ENCODE results near the gene KCNIP1.
A peak's percentile ranks its signal among the peaks of the same experiment; 100 is the strongest.

KCNIP1 gene

DNA sequence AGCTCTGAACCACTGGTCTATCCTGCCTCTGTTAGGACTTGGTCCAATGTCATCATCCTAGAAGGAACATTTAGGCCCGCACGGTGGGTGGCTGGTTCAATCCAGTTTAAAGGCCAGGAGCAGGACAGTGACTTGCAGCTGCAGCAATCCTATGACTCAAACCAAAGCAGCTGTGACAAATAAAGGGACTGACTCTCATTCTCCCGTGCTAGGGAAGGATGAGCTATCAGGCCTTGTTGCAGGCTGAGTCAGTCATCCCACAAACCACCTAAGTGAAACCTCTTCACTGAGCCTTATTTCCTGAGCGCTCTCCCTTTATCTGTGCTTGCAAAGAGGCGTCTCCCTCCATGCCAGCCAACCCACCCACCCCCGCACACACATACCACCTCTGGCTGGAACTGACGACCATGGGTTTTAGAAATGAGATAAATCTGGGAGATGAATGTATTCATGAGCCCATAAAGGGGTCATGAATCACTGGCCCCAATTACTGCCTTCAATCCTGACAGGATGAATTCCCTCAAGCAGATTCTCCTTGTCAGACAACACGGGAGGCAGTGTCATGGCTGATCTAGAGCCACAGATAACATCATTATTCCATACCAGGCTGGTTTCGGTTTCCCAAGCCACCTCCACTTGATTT lies 93.4 kb downstream of the KCNIP1 start:
- peak; percentile 33 to 52 for DNase-seq (ENCODE audit: low read depth in 2 of 2)

DNA sequence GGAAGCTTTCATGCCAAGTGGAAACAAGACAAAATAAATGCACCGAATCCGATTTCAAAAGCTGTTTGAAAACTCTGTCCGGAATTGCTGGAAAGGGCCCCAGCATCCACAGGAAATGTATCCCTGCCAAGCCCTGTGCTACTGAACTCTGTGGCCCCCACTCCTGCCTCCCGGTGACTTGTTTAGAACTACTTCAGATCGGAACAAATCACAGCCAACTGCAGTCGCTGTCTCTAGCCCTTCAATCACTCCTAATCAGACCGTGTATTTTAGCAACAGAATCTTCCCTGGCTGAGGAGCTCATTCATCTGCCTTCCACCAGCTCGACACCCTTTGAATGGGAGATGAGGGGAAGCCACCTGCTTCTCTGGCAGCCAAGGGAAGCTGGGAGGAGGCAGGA lies 94.1 kb downstream of the KCNIP1 start:
- DNase-seq (ENCODE audit: low read depth in 2 of 2), result no peak

DNA sequence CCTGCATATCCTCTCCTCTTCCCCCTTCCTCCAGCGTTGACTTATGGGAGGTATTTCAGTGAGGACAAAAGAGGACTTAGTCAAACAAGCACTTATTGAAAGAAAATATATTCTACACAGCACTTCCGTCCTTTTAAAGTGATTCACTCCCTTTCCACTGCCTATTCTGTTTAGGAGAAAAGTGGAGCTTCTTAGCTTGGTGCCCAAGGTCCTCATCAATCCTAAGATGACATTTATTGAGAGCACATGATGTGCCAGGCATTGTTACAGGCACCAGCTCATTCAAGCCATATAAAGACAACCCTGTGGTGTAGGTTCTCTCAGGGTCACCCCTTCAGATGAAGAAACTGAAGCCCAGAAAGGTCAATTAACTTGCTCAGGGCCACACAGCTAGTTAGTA lies 95.9 kb downstream of the KCNIP1 start:
- DNase-seq (ENCODE audit: low read depth in 2 of 2), result no peak

DNA sequence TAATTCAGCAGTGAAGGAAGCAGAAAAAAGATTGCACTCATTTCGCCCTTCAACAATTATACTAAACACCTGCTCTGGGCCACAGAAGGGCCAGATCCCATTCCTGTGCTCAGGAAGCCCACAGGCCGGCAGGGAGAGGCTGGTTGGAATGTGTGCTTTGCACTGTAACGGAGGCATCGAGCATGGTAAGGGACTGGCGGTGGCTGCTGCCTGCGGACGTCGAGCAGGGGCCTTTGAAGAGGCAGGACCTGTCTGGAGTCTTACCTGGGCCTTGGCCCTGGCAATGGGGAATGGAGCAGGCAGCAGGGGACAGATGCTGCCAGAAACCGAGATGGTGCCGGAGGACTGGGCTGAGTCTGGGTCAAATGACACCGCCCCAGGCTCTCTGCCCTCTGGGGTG lies 97.8 kb downstream of the KCNIP1 start:
- no peak for DNase-seq (ENCODE audit: low read depth in 2 of 2)

DNA sequence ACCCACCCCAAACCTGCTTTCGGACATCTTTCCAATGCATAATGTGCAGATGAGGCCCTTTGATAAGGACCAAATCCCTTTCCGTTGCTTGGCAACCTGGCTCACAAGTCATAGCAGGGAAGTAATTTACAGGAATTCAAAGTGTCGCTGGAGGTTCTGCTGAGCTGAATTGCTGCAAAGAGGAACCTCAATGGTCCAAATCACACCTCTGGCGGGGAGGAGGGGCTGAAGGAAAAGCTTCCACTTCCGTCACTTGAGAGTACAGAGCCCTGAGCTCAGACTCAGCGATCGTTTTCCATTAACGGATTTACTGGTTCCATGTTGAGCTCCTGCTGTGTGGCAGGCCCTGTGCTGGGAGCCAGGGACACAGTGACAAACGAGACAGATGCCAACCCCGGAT lies 99.3 kb downstream of the KCNIP1 start:
- DNase-seq (ENCODE audit: low read depth in 2 of 2), result no peak

DNA sequence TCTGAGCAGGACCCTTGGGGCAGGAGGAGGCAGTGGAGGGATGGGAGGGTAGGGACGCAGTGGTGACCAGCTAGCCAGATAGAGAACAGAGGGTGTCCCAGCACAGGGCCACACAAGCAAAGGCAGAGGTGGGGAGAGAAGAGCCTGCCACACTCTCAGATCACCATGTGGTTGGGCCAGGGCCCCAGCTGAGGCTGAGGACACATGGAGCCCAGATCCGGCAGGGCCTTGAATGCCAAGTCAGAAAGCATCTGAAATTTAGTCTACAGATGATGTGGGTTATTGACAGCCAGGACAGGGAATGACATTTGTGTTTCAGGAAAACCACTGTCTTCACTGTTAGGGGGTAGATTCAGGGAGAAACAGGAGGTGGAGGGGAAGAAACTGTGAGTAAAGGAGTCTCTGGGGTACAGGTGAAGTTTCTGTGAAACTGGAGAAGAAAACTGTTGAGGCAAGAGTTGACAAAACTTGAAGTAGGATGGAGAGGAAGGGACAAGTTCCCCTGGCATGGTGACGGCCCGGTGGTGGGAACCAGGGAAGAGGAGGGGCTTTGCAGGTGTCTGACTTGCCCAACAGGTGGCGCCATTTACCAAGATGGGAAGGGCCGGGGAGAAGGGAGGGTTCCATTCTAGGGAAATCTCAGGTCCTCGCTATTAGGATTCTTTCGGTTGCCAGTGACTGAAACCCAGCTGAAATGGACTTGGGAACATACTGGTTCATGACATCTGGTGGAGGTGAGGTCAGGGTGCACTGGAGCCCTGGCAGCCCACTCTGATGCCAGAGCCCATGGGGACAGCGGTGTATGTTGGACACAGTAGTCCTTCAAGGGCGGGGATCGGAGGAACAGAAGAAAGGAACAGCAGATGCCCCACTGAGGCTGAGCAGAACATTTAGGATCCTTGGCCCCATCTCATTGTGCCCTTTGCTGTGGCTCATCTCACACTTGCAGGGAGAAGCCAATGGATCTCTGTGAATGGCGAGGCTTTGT lies 100.1 kb downstream of the KCNIP1 start:
- DNase-seq (ENCODE audit: low read depth in 2 of 2), result peak; percentile 45 to 58

DNA sequence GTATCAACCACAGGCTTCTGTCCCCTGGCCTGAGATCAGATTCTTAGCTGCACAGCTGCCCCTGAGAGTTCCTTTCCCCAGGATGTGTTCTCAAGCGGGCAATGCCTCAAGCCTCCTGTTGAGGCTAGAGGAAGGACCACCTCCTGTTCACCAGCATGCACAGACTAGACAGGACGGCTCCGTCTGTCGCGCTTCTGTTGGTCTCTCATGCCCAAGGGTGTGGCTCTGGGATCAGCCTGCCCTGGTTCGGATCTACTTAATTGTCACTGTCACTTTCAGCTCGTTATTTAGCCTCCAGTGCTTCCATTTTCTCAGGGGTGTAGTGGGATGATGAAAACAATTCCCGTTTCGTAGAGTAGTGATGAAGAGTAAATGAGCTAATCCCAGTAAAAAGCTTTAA lies 103.1 kb downstream of the KCNIP1 start:
- no peak for DNase-seq (ENCODE audit: low read depth in 2 of 2)

DNA sequence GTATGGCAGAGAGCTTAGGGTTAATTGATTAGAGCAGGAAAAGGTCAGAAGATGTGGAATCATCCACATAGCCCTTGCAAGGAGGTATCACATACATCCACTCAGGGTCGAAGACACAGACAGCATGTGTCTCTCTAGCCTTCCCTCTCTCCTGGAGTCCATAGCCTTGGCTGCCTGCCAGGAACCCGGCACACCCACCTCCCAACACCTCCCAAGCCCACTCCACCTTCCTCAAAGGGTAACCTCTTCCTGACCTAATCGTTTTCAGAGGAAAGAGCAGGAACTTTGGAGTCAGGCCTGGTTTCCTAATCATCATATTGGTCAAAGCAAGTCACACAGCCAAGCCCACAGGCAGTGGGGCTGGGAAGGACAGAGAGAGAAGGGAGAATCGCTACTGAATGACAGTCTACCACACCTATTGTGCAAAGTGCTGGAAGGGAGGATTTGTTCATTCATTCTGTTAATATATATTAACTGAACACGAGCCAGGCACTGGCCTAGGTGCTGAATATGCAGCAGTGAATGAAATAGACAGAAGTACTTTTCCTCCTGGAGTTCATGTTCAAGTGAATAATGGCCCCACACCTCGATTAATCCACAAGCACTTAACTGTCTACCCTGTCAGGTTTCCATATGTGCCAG lies 107.8 kb downstream of the KCNIP1 start:
- DNase-seq (ENCODE audit: low read depth in 2 of 2), result no peak

DNA sequence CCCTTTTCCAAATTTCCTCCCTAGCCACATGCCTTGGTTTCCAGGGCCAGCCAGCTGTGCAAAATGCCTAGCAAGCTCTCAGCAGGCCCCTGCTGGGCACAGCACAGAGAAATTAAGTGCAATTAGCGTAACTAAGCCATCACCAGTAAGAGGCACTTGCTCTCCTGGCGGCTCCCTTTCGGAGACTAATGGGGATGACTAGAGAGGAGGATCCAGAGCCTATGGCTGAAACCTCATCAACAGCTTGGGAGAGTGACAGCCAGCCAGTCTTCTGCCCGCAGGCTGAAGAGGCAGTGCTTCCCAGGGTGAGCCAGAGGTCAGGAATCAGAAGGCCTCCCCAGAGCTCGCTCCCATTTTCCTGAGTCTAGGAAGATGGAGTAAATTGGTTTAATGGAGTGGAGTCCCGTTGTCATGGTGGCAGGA lies 108.4 kb downstream of the KCNIP1 start:
- no peak for DNase-seq (ENCODE audit: low read depth in 2 of 2)

DNA sequence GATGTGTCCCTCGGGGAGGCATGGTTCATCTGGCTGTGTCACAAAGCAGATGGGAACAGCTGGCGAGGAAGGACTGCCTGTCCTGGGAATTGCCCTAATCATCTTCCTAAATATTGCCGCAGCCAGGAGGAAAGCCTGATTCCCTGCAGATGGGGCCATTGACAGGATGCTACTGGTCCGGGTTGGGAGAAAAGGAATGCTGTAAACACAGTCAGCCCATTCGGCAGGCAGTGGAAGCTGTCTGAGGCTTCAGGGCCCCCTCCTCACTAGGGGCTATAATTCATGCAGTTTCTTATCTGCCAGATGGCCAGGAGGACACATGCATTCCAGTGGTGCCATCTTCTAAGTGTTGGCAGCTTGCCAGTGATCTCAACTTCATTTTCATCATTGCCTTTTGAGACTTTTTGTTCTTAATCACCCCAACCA lies 110.3 kb downstream of the KCNIP1 start:
- no peak for DNase-seq (ENCODE audit: low read depth in 2 of 2)

DNA sequence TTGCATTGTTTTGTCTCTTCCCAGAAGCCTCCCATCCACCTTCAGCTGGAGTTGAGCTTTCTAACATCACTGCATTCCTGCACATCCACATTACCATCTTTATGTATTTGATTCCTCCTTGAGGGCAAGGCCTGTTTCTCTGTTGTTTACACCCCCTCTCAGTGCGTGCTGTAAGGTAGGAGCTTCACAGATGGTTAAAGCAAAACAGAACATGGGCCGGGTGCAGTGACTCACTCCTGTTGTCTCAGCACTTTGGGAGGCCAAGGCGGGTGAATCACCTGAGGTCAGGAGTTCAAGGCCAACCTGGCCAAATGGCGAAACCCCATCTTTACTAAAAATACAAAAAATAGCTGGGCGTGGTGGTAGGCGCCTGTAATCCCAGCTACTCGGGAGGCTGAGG lies 110.9 kb downstream of the KCNIP1 start:
- no peak for DNase-seq (ENCODE audit: low read depth in 2 of 2)

DNA sequence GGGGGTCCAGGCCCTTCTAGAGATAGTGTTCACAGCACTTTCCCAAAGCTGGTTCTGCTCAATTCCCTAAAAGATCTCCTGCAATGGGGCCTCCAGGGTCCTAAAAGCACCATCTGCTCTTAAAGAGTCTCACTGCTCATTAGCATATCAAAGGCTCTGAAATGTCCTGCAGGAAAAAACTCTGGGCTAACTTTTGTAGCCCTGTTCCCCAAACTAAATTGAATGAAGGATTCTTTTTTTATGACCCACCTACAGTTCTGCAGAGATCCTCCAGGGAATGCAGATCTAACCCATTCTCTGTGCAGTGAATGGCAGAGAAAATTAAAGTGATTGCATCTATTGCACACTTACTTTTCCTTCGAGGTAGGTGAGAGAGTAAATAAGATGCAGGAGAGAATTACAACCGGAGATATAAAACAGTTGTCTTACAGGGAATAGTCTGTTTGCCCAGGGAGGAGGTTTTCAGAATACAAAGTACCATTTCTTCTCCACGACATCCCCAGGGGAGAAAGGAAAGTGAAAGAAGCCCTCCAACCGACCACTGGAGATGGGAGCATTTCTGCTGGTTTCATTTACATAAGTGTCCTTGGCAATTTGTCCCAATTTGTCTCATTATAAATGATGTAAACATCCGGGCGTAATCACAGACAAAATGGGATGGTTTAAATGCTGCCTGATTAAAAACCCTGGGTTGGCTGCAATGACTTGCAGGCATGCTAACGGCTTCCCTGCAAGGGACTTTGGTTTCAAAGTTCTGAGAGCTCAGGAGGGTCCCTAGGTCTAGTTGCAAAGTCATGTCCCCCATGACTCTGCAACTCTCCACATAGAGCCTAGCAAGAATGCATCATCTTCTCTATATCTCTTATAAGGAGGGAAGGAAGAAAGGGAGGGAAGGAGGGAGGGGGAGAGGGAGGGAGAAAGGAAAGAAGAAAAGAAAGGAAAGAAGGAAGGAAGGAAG lies 114.0 kb downstream of the KCNIP1 start:
- no peak for DNase-seq (ENCODE audit: low read depth in 2 of 2)

DNA sequence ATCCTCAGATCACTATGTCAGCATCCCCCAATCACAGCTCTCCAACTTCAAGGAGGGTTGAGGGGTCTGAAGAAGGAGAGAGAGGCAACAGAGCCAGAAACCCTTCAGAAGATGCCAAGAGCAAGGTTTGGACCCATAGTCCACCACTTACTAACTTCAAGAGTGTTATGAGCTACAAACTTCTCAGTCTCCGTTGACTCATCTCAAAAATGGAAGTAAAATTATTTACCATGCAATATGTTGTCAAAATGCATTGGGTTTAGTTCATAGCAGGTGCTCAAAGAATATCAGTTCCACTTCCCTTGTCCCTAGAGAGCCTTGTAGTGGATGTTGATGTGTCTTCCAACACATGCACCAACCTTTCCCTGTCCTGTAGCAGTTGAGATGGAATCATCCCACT lies 116.0 kb downstream of the KCNIP1 start:
- DNase-seq (ENCODE audit: low read depth in 2 of 2), result no peak

DNA sequence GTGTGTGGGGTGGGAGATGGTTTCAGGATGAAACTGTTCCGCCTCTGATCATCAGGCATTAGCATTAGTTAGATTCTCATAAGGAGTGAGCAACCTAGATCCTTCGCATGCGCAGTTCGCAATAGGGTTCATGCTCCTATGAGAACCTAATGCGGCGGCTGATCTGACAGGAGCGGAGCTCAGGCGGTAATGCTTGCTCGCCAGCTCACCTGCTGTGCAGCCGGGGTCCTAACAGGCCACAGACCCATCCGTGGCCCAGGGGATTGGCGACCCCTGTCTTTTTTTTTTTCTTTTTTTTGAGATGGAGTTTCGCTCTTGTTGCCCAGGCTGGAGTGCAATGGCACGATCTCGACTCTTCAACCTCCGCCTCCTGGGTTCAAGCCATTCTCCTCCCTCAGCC lies 119.1 kb downstream of the KCNIP1 start:
- DNase-seq (ENCODE audit: low read depth in 2 of 2), result no peak

DNA sequence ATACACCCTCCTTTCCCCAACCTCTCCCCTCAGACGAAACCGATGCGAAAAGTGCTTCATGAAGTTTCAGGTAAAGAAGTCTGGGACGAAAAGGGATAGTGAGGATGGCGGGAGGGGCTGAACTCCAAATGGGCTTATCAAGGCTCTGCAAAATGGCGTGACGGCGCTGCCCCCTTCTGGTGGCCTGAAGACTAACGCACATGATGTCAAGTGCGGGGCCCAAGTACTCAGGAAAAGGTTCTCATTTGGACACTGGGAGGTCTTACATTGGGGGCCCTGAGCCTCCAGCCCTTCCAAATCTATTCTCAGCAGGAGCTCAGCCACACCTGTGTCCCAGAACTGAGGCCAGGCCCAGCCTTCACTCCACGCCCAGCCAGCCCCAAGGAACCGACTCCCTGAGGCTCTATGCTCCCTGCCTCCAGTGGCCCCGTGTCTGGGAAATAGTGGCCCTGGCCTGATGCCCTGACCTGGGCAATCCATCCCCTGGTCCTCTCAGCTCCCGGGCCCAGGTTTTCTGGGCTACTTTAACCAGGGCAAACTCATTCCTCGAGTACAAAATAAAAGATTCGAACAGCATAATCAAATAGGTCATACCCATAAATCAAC lies 119.9 kb downstream of the KCNIP1 start:
- DNase-seq (ENCODE audit: low read depth in 2 of 2), result peak; percentile 26 to 54

DNA sequence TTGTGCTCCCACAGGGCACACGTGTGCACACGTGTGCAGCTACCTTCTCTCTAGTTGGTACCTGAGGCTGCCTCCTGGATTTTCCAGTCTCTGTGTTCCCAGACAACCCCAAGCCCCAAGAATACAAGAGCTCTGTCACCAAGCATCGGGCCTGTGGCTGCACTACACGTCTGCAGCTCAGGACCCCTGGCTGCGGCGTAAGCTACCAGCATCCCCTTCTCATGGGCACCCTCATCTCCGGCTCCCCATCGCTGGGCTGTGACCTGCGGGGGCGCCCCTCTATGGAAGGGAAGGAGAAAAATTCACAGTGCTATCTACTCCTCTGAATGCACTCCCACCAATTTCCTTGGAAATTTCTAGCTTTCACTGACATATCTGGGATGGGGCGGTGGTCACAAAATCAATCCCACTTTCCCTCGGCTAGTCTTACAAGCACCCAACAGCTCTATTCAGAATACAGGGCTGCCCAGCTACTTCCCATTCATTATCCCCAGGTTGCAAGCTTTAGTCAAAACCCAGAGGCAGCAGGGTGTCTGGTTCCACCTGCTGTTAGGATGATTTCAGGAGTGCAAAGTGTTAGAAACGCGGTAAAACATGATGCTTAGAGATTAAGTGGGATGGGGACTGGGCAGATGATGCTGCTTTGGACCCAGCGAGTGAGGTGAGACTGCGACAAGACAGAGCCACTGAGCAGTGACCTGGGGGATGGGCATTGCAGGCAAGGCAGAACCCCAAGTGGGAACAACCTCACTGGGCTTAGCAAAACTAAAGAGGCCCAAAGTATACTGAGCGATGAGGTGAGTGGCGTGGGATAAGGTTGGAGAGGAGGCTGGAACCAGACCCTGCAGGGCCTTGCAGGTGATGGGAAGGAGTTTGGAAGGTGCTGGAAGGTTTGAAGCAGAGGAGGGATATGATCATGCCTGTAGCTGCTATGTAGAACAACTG lies 121.7 kb downstream of the KCNIP1 start:
- no peak for DNase-seq (ENCODE audit: low read depth in 2 of 2)

DNA sequence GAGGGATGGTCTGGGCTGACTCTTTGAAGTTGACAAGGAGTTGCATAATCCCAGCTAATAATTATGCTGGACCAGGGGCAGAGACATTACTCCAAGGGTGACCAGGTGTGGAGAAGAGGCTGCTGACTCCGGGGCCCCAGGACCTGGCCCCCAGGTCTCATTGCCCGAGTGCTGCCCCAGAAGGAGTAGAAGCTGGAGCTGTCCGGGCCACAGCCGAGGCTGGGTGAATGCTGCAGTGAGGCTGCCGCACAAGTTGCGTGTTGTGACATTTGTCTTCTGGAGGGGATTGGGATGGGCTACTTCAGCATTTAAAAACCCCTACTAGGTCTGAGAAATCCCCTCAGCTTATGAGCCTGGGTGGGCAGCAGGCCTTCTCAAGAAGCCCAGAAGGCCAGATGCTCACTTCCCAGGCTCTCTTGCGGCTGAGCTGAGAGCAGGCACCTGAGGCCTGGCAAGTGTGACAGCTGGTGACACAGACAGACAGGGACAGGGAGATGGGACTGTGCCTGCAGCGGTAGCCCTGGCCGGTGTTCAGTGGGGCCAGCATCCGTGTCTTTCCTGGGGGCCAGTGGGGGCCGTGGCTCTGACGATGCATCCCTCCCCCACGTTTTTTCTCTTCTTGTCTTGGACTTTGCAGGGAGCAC lies 122.8 kb downstream of the KCNIP1 start:
- no peak for DNase-seq (ENCODE audit: low read depth in 2 of 2)

DNA sequence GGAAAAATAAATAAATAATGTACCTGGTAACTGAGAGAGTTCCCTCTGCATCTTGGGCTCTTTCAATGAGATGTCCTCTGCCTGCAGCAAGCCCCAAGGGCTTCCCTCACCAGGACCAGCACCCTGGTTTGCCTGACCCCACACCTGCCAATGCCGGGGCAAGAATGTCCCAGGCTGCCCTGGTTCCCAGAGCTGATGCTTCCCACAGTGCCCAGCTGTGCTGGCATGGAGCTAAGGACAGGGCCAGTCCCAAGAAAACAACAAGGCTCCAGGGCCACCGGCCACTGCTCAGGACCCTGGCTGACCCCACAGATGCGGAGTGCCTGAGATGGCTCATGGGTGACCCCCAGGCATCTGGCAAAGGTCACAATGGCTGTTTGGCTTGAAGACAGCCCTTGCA lies 123.5 kb downstream of the KCNIP1 start:
- no peak for DNase-seq (ENCODE audit: low read depth in 2 of 2)

DNA sequence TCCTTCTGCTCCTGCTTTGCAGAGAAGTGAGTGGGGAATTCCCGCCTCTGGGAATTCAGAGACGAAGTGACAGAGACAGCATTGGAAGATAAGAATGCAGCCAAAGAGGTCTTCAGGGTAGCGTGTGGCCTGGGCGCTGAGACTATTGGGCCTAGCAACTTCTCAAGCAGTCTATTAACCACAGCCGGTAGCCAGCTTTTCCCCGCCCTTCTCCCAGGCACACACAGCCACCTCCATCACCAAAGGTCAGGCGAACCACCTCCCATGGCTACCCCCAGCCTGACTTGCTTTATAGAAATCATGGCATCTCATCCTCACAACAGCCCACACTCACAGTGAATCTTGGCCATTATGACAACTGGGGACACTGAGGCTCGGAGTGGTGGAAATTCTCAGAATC lies 124.2 kb downstream of the KCNIP1 start:
- DNase-seq (ENCODE audit: low read depth in 2 of 2), result no peak

Measured in stimulated activated CD4-positive, alpha-beta T cell treated with anti-CD3 and anti-CD28 coated beads, Interleukin-4, amount 100 ng/mL, for 48 hours (primary cell).